LNCaP clone FGC (cell line): ENCODE results near the gene TUBD1.
A peak's percentile ranks its signal among the peaks of the same experiment; 100 is the strongest.

Experiments
- DNase-seq: peaks from one replicate; pipeline ENCODE4 v3.0.0-alpha.2; 2011; ENCODE audit warnings: low read depth
- H3K4me3 ChIP-seq: 2 replicates; pipeline ENCODE4 v1.5.1; 2011; ENCODE audit warnings: mild to moderate bottlenecking, low read depth, low read length, control low read depth
- TF ChIP-seq, protein P1 (sequence below): IDR thresholded peaks from 2 replicates; pipeline ENCODE4 v1.5.1; 2012; ENCODE audit warnings: mild to moderate bottlenecking; ENCODE audit not compliant: control insufficient read depth, insufficient read depth; ENCODE audit errors: extremely low read depth

TUBD1 gene

DNA sequence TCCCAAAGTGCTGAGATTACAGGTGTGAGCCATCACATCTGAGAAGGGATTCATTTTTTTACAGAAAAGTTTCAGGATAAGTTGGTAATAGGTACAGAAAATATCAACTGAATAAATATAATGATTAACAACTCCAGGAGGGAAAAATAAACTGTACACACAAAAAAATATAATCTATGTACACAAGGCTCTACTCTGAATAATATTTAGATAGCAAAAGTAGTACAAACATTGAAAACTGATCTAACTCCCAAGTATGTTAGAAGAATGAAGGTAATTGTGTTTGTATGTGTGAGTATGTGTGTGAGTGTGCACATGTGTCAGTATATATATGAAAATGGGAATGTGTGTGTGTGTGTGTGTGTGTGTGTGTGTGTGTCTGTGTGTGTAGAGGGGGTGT, 20.4 kb downstream of the TUBD1 start:
- TF ChIP-seq, protein P1, sequence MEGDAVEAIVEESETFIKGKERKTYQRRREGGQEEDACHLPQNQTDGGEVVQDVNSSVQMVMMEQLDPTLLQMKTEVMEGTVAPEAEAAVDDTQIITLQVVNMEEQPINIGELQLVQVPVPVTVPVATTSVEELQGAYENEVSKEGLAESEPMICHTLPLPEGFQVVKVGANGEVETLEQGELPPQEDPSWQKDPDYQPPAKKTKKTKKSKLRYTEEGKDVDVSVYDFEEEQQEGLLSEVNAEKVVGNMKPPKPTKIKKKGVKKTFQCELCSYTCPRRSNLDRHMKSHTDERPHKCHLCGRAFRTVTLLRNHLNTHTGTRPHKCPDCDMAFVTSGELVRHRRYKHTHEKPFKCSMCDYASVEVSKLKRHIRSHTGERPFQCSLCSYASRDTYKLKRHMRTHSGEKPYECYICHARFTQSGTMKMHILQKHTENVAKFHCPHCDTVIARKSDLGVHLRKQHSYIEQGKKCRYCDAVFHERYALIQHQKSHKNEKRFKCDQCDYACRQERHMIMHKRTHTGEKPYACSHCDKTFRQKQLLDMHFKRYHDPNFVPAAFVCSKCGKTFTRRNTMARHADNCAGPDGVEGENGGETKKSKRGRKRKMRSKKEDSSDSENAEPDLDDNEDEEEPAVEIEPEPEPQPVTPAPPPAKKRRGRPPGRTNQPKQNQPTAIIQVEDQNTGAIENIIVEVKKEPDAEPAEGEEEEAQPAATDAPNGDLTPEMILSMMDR = no peak
- H3K4me3 ChIP-seq = no peak overlapping the region
- DNase-seq = no peak

DNA sequence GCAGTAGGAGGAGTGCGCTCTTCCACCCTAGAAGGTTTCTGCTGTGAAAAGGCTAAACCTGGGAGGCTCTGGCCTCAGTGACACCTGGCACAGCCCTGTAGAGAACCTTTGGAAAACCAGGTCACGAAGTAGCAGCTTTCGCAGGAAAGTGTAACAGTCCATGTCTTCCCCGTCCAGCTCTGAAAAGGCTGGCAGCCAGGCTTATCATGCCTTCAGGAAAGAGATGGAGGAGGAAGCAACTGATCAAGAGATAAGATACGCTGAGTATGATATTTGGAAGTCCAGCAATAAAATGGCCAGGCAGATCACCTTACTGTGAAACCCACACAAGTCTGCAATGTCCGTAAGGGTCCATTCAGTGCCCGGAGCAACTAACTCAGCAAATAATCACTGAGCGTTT, 22.3 kb downstream of the TUBD1 start:
- TF ChIP-seq, protein P1 = no peak
- no peak overlapping the region for H3K4me3 ChIP-seq
- DNase-seq = peak; percentile 74

DNA sequence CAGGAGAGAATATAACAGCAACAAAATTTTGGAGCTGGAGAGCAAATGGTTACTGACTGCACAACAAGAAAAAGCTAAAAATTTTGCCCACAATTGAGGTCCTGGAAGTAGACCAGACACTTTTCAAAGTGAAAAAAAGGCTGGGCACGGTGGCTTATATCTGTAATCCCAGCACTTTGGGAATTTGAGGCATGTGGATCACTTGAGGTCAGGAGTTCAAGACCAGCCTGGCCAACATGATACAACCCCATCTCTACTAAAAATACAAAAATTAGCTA, 22.9 kb downstream of the TUBD1 start:
- no peak overlapping the region for H3K4me3 ChIP-seq
- TF ChIP-seq, protein P1 = no peak
- no peak for DNase-seq

DNA sequence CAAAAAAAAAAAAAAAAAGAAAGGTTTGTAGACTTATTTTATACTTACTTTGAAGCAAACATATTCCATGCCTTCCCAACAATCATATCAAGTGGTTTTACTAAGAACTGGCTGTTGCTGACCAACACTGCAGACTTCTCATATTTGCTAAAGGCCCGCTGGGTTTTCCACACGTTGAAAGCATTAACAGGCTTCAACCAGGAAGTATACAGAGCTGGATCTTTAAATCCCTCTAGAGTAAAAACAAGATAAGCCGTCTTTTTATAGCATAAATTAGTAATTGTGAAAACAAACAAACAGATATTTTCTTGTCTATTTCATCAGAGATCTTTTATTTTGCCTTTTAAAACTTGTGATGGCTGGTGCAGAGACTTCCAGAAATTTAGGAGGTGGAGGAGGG, 29.1 kb downstream of the TUBD1 start:
- TF ChIP-seq, protein P1 = no peak
- H3K4me3 ChIP-seq = no peak overlapping the region
- DNase-seq = no peak

DNA sequence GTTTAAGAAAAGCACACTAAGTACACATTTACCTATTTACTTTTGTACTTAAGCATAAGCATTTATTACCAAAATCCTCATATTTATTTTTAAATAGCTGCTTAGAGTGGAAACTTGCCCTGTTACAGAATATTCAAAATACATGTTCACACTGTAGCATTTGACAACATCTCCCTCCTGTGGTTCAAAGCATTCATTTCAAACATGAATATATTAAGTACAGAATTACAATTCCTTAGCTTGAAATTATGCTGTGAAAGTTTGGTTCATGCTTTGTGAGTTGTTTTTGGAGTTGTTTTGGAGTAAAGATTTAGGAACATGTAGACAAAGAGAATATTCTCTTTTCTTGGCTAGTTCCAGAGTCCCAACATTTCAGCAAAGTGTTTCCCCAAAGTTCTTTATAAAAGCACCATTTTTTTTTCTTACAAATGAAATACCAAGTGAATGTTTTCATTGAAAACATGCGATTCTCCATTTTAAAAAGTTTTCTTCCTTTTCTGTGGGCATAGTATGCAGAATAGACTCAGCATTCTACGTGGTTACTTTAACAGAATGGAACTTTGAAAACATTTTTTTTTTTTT, 33.2 kb downstream of the TUBD1 start:
- no peak for DNase-seq
- TF ChIP-seq, protein P1 = peak; percentile 58
- no peak overlapping the region for H3K4me3 ChIP-seq

DNA sequence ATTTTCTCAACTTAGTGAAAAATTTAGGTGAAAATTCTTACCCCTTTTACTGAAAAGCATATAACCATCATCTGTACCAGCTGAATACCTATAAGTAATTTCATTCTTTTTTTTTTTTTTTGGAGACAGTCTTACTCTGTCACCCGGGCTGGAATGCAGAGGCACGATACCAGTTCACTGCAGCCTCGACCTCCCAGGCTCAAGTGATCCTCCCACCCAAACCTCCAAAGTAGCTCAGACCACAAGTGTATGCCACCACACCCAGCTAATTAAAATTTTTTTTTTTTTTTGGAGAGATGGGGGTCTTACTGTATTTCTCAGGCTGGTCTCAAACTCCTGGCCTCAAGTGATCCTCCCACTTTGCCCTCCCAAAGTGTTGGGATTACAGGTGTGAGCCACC, 33.8 kb downstream of the TUBD1 start:
- TF ChIP-seq, protein P1 = no peak
- no peak overlapping the region for H3K4me3 ChIP-seq
- no peak for DNase-seq

DNA sequence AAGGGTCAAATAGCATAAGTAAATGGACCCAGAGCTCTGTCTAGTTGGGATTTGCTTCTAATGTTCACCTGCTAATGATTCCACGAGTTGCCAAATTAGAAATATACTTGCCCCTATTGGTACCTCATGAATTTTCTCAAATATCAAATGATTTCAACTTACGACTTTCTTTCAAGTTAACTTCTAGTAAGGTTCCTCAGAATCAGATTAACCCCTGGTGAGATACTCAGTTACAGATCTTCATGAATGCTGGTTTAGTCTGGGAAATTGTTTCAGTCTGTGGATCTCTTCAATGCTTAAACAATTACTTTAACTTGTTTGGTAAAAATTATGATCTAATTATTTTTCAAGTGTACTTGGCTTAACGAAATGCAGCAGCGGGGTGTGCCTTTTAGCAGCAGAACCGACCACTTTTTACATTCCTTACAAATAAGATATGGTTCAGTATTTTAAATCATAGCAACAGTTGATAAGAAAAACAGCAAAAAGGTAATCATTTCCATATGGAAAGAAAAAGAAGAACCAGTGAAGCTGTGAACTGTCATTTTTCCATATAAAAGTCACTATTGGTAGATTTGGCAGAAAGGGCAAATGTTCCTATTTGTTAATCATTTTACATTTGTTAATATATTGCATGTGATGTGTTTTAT, 34.5 kb downstream of the TUBD1 start:
- TF ChIP-seq, protein P1 = no peak
- no peak overlapping the region for H3K4me3 ChIP-seq
- no peak for DNase-seq
